Ovary (tissue), 9 donors: ENCODE measurements around the gene CPT1C. TPM values are rescaled to one million over a fixed set of nuclear protein-coding genes. Genes with fewer than 3 reads are reported as not detected.
"Not testable (repeated sequence)": the region's sequence is repeated elsewhere in the genome, so short reads cannot be mapped to it uniquely, and the experiment has no call there.

ENCODE experiments used
- DNase-seq, 5 donors: peaks; one replicate each; pipeline ENCODE4 v3.0.0-alpha.2; 2019 to 2020
- H3K27ac ChIP-seq, 2 donors: fragments of 200-600 bp; one replicate each; pipeline versions ENCODE4 v1.5.1 to v1.8.0; 2019 to 2022
- H3K27me3 ChIP-seq: fragments of 200-600 bp; one replicate; pipeline ENCODE4 v1.8.0; 2022
- H3K36me3 ChIP-seq: fragments of 200-600 bp; sonication (generic); one replicate; pipeline ENCODE4 v1.5.1; 2019
- H3K4me1 ChIP-seq: one replicate; pipeline ENCODE4 v1.8.1; 2013; ENCODE audit warnings: mild to moderate bottlenecking, moderate library complexity; ENCODE audit not compliant: insufficient read depth
- H3K4me3 ChIP-seq: fragments of 200-600 bp; sonication (generic); one replicate; pipeline ENCODE4 v1.5.1; 2017
- H3K9me3 ChIP-seq, 2 donors: fragments of 200-600 bp in 1 of 2; sonication (generic) in 1 of 2; one replicate each; pipeline versions ENCODE4 v1.5.1 to v1.8.1; 2013 to 2019; ENCODE audit warnings: mild to moderate bottlenecking in 1 of 2, moderate library complexity in 1 of 2
- EP300 ChIP-seq: sonication (generic); formaldehyde crosslinking; IDR thresholded peaks from one replicate; pipeline ENCODE4 v1.6.1; 2017; ENCODE audit warnings: antibody characterized with exemption
- POLR2A ChIP-seq: fragments of 450-650 bp; IDR thresholded peaks from one replicate; pipeline ENCODE4 v1.6.1; 2017; ENCODE audit warnings: antibody characterized with exemption, mild to moderate bottlenecking, moderate library complexity
- WGBS, 3 donors: extraction: QIAGEN DNeasy Blood & Tissue Kit in 1 of 3; methylation state at CpG; one replicate each; pipeline versions ENCODE4 v1.1.5 to v1.1.7; 2013 to 2017; 5-methylcytosine and 5-hydroxymethylcytosine counted together
- intact Hi-C, 4 donors: fragments of 100-400 bp; cut with DNase I; formaldehyde crosslinking; loops; one replicate each; pipeline versions ENCODE4 v1.11.0 to v1.15.1; 2022 to 2023
- polyA plus RNA-seq, 2 donors: library from polyadenylated mRNA; stranded (reverse); fragments of 200-250 nt in 1 of 2; fragments of 350-450 nt in 1 of 2; fragmentation: Illumina TruSeq in 1 of 2; extraction: RNeasy Lipid Tissue Mini Kit (QIAGEN cat#74804) in 1 of 2; gene quantifications; one replicate each; pipeline ENCODE4 v1.2.3, GENCODE V29; 2013 to 2014
- total RNA-seq, 7 donors: library from RNA; depleted of rRNA in 2 of 7; stranded (reverse); fragments of >200 nt in 2 of 7; fragmentation: NEBNext Ultra II Directional in 3 of 7; extraction: Animal tissue kit (Norgen Biotek cat#: 25700) in 3 of 7; gene quantifications; one replicate each; pipeline versions ENCODE4 v1.1.0 to v1.2.4, GENCODE V29; 2016 to 2023
- TF ChIP-seq, protein P1 (sequence below), 3 donors: fragments of 450-650 bp in 2 of 3; fragments of 200-600 bp in 1 of 3; IDR thresholded peaks; one replicate each; pipeline versions ENCODE4 v1.5.1 to v1.8.0; 2016 to 2022; ENCODE audit warnings: antibody characterized with exemption in 3 of 3, mild to moderate bottlenecking in 1 of 3
- donor health status: DM: no; HTN: no; CAD: no; lungs with moderate emphysema.
- donor health status: DM: no; HTN: no; CAD: no.
- donor health status: Bipolar disorder and iron deficiency.
- donor health status: DM: yes; HTN: yes; CAD: no.
- donor health status: DM: no; HTN: no; CAD: no.
- donor health status: DM: yes; HTN: yes; CAD: no.

Gene CPT1C
- total and polyA plus RNA-seq, 9 donors = 4.6 to 25.8 (median 12.9) TPM

DNA sequence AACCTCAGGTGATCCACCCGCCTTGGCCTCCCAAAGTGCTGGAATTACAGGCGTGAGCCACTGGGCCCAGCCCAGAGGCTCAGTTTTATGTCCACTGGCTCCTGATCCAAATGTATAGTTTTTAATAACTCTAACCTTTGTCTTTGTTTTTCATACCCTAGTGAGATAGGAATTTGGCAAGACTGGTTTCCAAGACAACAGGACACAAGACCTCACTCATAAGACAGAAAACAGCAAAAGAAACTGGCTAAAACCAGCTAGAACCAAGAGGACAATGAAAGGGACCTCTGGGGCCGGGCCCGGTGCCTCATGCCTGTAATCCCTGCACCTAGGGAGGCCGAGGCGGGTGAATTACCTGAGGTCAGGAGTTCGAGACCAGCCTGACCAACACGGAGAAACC, 27.6 kb downstream of the CPT1C start:
- peak in 2 of 5 donors; percentile 32 to 53 for DNase-seq
- Histone ChIP-seq H3K4me1 (peaks cover 6% of the 10 kb centered on the region), H3K4me3 (no peak overlapping the region), H3K27me3 (no peaks in the 10 kb centered on the region), H3K36me3 (no peaks in the 10 kb centered on the region), H3K9me3 (no peaks in the 10 kb centered on the region), H3K27ac (peak overlapping the region in 1 of 2 donors; percentile 91)
- intact Hi-C loops = no loop called here
- 29 to 43% (median 41%) methylated on average over 8 of the region's 8 CpGs for WGBS, 3 donors
- TF ChIP-seq POLR2A = no peak
- TF ChIP-seq, protein P1, sequence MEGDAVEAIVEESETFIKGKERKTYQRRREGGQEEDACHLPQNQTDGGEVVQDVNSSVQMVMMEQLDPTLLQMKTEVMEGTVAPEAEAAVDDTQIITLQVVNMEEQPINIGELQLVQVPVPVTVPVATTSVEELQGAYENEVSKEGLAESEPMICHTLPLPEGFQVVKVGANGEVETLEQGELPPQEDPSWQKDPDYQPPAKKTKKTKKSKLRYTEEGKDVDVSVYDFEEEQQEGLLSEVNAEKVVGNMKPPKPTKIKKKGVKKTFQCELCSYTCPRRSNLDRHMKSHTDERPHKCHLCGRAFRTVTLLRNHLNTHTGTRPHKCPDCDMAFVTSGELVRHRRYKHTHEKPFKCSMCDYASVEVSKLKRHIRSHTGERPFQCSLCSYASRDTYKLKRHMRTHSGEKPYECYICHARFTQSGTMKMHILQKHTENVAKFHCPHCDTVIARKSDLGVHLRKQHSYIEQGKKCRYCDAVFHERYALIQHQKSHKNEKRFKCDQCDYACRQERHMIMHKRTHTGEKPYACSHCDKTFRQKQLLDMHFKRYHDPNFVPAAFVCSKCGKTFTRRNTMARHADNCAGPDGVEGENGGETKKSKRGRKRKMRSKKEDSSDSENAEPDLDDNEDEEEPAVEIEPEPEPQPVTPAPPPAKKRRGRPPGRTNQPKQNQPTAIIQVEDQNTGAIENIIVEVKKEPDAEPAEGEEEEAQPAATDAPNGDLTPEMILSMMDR (IDR thresholded peaks at IDR 0.05) = no peak
- no peak for TF ChIP-seq EP300

DNA sequence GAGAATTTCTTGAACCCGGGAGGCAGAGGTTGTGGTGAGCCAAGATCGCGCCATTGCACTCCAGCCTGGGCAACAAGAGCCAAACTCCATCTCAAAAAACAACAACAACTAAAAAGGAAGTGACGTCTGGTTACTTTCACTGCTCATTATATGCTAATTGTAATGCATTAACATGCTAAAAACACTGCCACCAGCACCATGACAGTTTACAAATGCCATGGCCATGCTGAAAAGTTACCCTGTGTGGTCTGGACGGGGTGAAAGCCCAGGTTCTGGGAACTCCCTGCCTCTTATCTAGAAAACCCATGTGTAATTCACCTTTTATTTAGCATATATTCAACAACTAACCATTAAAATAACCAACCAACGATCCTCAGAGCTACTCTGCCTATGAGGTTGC, 28.1 kb downstream of the CPT1C start:
- Histone ChIP-seq H3K4me3 (no peak overlapping the region), H3K27me3 (no peaks in the 10 kb centered on the region), H3K4me1 (peaks cover 6% of the 10 kb centered on the region), H3K36me3 (no peaks in the 10 kb centered on the region), H3K27ac (peak overlapping the region in 1 of 2 donors; percentile 91), H3K9me3 (no peaks in the 10 kb centered on the region)
- 52 to 60% (median 54%) methylated on average over 6 of the region's 6 CpGs for WGBS, 3 donors
- TF ChIP-seq EP300 (no peak), POLR2A (no peak)
- TF ChIP-seq, protein P1 (IDR thresholded peaks at IDR 0.05) = no peak
- no peak for DNase-seq
- intact Hi-C loops = no loop called here

DNA sequence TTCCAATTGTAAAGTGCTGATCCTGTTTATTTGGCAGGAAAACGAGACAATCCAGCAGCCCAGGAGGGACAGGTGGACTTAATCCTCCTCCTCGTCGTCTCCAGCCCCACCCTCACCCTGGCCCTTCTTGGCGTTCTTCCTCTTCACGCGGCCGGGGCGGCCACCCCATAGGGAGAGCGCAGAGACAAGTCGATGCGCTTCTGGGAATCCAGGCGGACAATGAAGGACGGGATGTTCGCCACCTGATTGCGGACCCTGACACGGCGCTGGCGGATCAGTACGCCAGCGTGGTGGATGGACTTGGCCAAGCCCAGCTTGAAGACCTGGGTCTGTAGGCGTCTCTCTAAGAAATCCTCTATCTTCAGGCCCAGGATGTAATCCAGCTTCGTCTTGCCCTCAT, 28.5 kb downstream of the CPT1C start:
- H3K36me3 ChIP-seq, H3K27ac ChIP-seq, H3K9me3 ChIP-seq, H3K4me1 ChIP-seq, intact Hi-C loops, H3K27me3 ChIP-seq, H3K4me3 ChIP-seq: not testable (repeated sequence)
- peak in 2 of 5 donors; percentile 33 to 40 for DNase-seq
- 67 to 71% (median 67%) methylated on average over 22 of the region's 22 CpGs for WGBS, 3 donors

DNA sequence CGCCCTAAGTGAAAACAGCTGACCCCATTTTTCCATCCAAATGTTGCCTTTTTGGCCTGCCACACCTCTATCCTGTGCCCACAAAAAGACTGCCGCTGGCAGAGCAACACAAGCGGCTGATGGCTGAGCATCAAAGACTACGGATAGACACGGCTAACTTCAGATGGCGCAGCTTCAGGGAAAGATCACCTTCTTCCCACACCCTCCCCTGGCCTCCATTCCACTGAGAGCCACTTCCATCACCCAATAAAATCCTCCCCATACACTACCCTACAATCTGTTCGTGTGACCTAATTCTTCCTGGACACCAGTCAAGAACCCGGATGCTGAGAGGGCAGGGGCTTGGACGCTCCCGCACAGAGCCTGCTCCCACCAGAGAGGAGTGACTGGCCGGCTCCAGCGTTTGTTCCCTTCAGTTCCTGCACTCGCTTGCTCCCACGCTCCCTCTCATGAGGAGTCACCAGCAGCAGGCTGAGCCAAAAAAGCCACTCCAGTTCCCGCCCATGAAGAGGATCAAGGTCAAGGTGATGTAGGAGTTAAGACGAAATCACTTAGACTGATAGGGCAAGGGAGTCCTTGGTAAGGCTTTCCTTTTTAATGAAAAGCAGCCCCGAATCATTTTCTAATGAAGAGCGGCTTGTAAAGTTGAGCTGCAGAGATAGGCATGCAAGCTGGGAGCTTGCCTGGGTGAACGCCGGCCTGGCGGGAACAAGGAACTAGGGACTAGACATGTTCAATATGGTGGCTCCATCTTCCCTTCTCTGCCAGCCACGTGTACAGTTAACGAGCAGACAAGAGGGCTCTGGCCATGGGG, 36.5 kb downstream of the CPT1C start:
- peak; percentile 85 to 92 (median 90) for DNase-seq
- H3K27ac ChIP-seq = peak overlapping the region; percentile 26 to 76
- no peak overlapping the region for H3K4me3 ChIP-seq
- intact Hi-C loops = loop anchor here in 2 of 4 donors (5.0 to 10.0 kb wide), 2 partner anchors 75 to 77 kb away; no protein-coding TSS in a partner anchor
- peaks cover 8% of the 10 kb centered on the region for H3K4me1 ChIP-seq
- no peaks in the 10 kb centered on the region for H3K27me3 ChIP-seq
- no peaks in the 10 kb centered on the region for H3K36me3 ChIP-seq
- no peaks in the 10 kb centered on the region for H3K9me3 ChIP-seq
- 4 to 11% (median 6%) methylated on average over 23 of the region's 23 CpGs for WGBS, 3 donors
- TF ChIP-seq, protein P1 (IDR thresholded peaks at IDR 0.05) = peak in 1 of 3 donors; percentile 12
- no peak for TF ChIP-seq POLR2A

DNA sequence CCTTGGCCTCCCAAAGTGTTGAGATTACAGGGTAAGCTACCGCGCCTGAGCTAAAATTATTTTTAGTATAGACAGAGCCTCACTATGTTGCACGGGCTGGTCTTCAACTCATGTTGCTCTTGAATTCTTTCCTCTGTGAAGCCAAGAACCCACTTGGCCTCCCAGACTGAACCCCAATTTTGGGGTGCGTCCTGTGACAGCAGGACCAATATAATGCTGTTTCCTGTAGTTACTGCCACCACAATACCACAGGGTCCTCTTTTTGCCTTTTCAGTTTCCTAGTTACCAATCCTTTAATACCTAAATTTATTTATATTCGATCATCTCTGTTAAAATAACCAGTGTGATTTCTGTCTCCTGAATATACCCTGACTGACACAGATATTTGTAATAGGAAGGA, 39.2 kb downstream of the CPT1C start:
- Histone ChIP-seq H3K27ac (no peak overlapping the region), H3K4me1 (peaks cover 8% of the 10 kb centered on the region), H3K9me3 (no peaks in the 10 kb centered on the region), H3K4me3 (no peak overlapping the region), H3K36me3 (no peaks in the 10 kb centered on the region), H3K27me3 (no peaks in the 10 kb centered on the region)
- DNase-seq = no peak
- 89 to 95% (median 93%) methylated on average over 5 of the region's 5 CpGs for WGBS, 3 donors
- intact Hi-C loops = no loop called here
- no peak for TF ChIP-seq POLR2A
- TF ChIP-seq, protein P1 (IDR thresholded peaks at IDR 0.05) = no peak
- no peak for TF ChIP-seq EP300
